ENCODE data around the gene MAGEA2B. TPM values are rescaled to one million over a fixed set of nuclear protein-coding genes. Genes with fewer than 3 reads are reported as not detected.
"Not testable (repeated sequence)": the region's sequence is repeated elsewhere in the genome, so short reads cannot be mapped to it uniquely, and the experiment has no call there.

MAGEA2B gene
- total RNA-seq, 1 donor from 2014 or later, result not detected

DNA sequence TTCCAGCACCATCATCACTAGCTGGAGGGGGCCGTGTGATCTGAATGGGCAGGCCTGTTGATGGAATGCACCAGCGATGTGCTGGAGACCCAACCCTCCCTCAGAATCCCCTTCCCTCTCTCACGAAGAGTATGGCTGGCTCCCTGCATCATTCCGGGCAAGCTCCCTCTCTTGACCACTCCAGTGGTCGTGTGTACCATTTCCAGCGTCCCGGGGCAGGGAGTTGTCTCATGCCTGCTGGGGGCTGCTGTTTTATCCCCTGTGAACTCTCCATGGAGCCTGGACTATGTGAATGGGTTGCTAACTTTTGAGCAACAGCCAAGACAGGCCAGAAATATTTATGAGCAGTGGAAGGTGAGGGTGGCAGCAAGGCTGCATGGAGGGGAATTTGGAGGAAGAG is 11.0 kb downstream of the MAGEA2B start:
- DNase-seq (ENCODE audit: low spot score in 2 of 2, unreplicated experiment in 2 of 2), result no peak
- no peak overlapping the region for H3K27ac Mint-ChIP-seq

DNA sequence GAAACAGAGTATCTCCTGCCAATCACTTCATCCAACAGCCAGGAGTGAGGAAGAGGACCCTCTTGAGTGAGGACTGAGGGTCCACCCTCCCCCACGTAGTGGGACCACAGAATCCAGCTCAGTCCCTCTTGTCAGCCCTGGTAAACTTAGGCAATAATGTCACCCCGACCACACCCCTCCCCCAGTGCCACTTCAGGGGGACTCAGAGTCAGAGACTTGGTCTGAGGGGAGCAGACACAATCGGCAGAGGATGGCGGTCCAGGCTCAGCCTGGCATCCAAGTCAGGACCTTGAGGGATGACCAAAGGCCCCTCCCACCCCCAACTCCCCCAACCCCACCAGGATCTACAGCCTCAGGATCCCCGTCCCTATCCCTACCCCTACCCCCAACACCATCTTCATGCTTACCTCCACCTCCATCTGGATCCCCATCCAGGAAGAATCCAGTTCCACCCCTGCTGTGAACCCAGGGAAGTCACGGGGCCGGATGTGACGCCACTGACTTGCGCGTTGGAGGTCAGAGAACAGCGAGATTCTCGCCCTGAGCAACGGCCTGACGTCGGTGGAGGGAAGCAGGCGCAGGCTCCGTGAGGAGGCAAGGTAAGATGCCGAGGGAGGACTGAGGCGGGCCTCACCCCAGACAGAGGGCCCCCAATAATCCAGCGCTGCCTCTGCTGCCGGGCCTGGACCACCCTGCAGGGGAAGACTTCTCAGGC is 19.0 kb downstream of the MAGEA2B start, which contains the start of the genes CSAG1 and MAGEA12:
Gene CSAG1, minus strand, starts transcription at position 461 of the 715 bp plus-strand sequence. CDS start 1,261 bp downstream, outside the sequence.
Gene MAGEA12, plus strand, starts transcription at position 497 of the 715 bp plus-strand sequence. CDS start 2,405 bp downstream, outside the sequence.
- Mint-ChIP-seq H3K27me3 (ENCODE audit: low read depth) (peaks cover 16% of the 10 kb centered on the region), H3K27ac (no peak within 1 kb of the TSS), H3K9me3 (peaks cover 11% of the 10 kb centered on the region), H3K4me1 (no peaks in the 10 kb centered on the region), H3K4me3 (no peak within 1 kb of the TSS), H3K36me3 (no peaks in the 10 kb centered on the region)
- TF ChIP-seq CTCF (IDR thresholded peaks at IDR 0.05; ENCODE audit: unreplicated experiment), result no peak
- no peak for DNase-seq (ENCODE audit: low spot score in 2 of 2, unreplicated experiment in 2 of 2)

More for the DNA sequence above, 11.0 kb downstream of the MAGEA2B start:
- no peak for TF ChIP-seq CTCF (IDR thresholded peaks at IDR 0.05; ENCODE audit: unreplicated experiment)
- no peak overlapping the region for H3K4me3 Mint-ChIP-seq
- H3K9me3 Mint-ChIP-seq, result peaks cover 26% of the 10 kb centered on the region
- peaks cover 9% of the 10 kb centered on the region for H3K27me3 Mint-ChIP-seq (ENCODE audit: low read depth)
- H3K36me3 Mint-ChIP-seq, result no peaks in the 10 kb centered on the region
- H3K4me1 Mint-ChIP-seq, result no peaks in the 10 kb centered on the region

GRCh38 chrX:152734143-152734858 is 19.9 kb downstream of the MAGEA2B start:
- H3K4me1 Mint-ChIP-seq; H3K27ac Mint-ChIP-seq; H3K4me3 Mint-ChIP-seq; H3K36me3 Mint-ChIP-seq; DNase-seq (ENCODE audit: low spot score in 2 of 2, unreplicated experiment in 2 of 2): not testable (repeated sequence)
- peaks cover 11% of the 10 kb centered on the region for H3K9me3 Mint-ChIP-seq
- H3K27me3 Mint-ChIP-seq (ENCODE audit: low read depth), result peaks cover 13% of the 10 kb centered on the region

DNA sequence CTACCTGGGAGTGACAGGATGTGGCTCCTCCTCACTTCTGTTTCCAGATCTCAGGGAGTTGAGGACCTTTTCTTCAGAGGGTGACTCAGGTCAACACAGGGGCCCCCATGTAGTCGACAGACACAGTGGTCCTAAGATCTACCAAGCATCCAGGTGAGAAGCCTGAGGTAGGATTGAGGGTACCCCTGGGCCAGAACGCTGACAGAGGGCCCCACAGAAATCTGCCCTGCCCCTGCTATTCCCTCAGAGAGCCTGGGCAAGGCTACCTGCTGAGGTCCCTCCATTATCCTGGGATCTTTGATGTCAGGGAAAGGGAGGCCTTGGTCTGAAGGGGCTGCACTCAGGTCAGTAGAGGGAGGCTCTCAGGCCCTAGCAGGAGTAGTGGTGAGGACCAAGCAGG is 20.7 kb downstream of the MAGEA2B start:
- Mint-ChIP-seq H3K27ac (no peak overlapping the region), H3K4me1 (no peaks in the 10 kb centered on the region), H3K4me3 (no peak overlapping the region), H3K27me3 (ENCODE audit: low read depth) (peaks cover 12% of the 10 kb centered on the region), H3K9me3 (peaks cover 13% of the 10 kb centered on the region), H3K36me3 (no peaks in the 10 kb centered on the region)
- no peak for DNase-seq (ENCODE audit: low spot score in 2 of 2, unreplicated experiment in 2 of 2)
- no peak for TF ChIP-seq CTCF (IDR thresholded peaks at IDR 0.05; ENCODE audit: unreplicated experiment)

GRCh38 chrX:152735860-152736511 is 21.6 kb downstream of the MAGEA2B start:
- no peaks in the 10 kb centered on the region for H3K36me3 Mint-ChIP-seq
- peaks cover 10% of the 10 kb centered on the region for H3K27me3 Mint-ChIP-seq (ENCODE audit: low read depth)
- H3K4me1 Mint-ChIP-seq, result no peaks in the 10 kb centered on the region
- TF ChIP-seq CTCF (IDR thresholded peaks at IDR 0.05; ENCODE audit: unreplicated experiment), result no peak
- no peak for DNase-seq (ENCODE audit: low spot score in 2 of 2, unreplicated experiment in 2 of 2)
- H3K27ac Mint-ChIP-seq, result no peak overlapping the region
- peaks cover 17% of the 10 kb centered on the region for H3K9me3 Mint-ChIP-seq
- no peak overlapping the region for H3K4me3 Mint-ChIP-seq

GRCh38 chrX:152736528-152736927 is 22.1 kb downstream of the MAGEA2B start:
- not testable (repeated sequence) for H3K36me3 Mint-ChIP-seq; H3K4me1 Mint-ChIP-seq; H3K4me3 Mint-ChIP-seq; DNase-seq (ENCODE audit: low spot score in 2 of 2, unreplicated experiment in 2 of 2); H3K27me3 Mint-ChIP-seq (ENCODE audit: low read depth); H3K27ac Mint-ChIP-seq
- peaks cover 21% of the 10 kb centered on the region for H3K9me3 Mint-ChIP-seq
